Adipocyte (in vitro differentiated cells): ENCODE measurements around the gene B9D2.
A peak's percentile ranks its signal among the peaks of the same experiment; 100 is the strongest.

ENCODE experiments used
- DNase-seq: peaks from one replicate; pipeline ENCODE4 v3.0.0-alpha.2; 2015; ENCODE audit warnings: low read depth
- H3K27me3 ChIP-seq: replicated peaks from 2 replicates; pipeline ENCODE4 v1.7.0; 2013; ENCODE audit warnings: mild to moderate bottlenecking, low read length, moderate library complexity; ENCODE audit not compliant: control insufficient read depth, insufficient read depth
- H3K36me3 ChIP-seq: 2 replicates; pipeline ENCODE4 v1.7.0; 2013; ENCODE audit warnings: low read length, mild to moderate bottlenecking, moderate library complexity; ENCODE audit not compliant: control insufficient read depth, insufficient read depth, severe bottlenecking
- H3K4me1 ChIP-seq: 2 replicates; pipeline ENCODE4 v1.7.0; 2013; ENCODE audit warnings: mild to moderate bottlenecking, low read length, moderate library complexity; ENCODE audit not compliant: control insufficient read depth, insufficient read depth
- H3K4me3 ChIP-seq: 2 replicates; pipeline ENCODE4 v1.7.0; 2013; ENCODE audit warnings: mild to moderate bottlenecking, low read length, moderate library complexity
- H3K9ac ChIP-seq: 2 replicates; pipeline ENCODE4 v1.7.0; 2013; ENCODE audit warnings: mild to moderate bottlenecking, low read length, moderate library complexity
- H3K9me3 ChIP-seq: 2 replicates; pipeline ENCODE4 v1.7.0; 2013; ENCODE audit warnings: mild to moderate bottlenecking, low read length, moderate library complexity; ENCODE audit not compliant: control insufficient read depth

Gene B9D2

DNA sequence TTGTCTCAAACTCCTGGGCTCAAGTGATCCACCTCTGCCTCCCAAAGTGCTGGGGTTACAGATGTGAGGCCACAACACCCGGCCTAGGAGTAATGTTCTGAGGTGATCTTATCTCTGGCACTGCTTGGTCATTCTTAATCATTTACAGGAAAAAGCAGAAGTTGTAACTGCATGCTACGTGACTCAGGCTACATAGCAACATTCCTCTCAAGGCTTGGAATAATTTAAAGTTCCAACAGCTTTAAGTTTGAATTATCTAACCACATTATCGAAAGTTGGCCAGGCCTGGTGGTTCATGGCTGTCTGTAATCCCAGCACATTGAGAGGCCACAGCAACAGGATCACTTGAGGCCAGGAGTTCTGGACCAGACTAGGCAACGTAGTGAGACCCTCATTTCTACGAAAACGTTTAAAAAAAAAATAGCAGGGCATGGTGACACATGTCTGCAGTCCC, 3.9 kb upstream of the B9D2 start:
- Histone ChIP-seq H3K4me3 (no peak overlapping the region), H3K9me3 (no peaks in the 10 kb centered on the region), H3K27me3 (no peaks in the 10 kb centered on the region), H3K9ac (peak overlapping the region; percentile 63), H3K36me3 (no peaks in the 10 kb centered on the region), H3K4me1 (peaks cover 29% of the 10 kb centered on the region)
- peak; percentile 92 for DNase-seq

GRCh38 chr19:41366089-41366488, 2.1 kb upstream of the B9D2 start:
- Histone ChIP-seq H3K9ac (no peak overlapping the region), H3K4me1 (peaks cover 29% of the 10 kb centered on the region), H3K9me3 (no peaks in the 10 kb centered on the region), H3K36me3 (no peaks in the 10 kb centered on the region), H3K27me3 (no peaks in the 10 kb centered on the region), H3K4me3 (no peak overlapping the region)
- DNase-seq = no peak

DNA sequence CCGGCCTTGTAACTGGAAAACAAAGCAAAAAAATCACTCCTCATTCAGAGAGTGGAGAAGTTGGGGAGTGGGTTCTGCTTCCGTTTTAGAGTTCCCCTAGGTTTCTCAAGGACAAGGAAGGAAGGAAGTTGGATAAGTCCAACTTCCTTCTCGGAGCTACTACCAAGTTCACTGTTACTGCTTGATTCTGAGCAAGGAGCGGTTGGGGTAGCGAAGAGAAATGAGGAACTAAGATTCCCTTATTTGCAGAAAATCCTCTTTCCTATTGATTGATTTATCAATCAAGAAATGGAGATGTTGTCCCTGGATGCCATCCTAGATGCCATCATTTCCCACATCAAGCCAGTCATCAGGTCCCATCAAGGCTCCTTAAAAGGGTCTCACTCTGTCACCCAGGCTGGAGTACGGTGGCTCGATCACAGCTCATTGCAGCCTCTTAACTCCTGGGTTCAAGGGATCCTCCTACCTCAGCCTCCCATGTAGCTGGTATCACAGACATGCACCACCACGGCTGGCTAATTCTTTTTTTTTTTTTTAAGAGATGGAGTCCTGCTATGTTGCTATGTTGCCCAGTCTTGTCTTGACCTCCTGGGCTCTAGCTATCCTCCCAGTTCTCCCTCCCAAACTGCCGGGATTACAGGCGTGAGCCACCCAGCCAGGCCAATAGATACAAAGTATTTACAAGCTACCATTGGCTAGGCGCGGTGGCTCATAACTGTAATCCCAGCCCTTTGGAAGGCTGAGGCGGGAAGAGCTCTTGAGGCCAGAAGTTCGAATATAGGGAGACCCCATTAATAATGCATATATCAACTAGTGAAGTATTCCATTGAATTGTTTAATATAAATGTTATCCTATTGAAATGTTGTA, 809 bp upstream of the B9D2 start:
- DNase-seq = no peak
- no peaks in the 10 kb centered on the region for H3K9me3 ChIP-seq
- H3K9ac ChIP-seq = peak overlapping the region; percentile 93
- peak overlapping the region; percentile 97 for H3K4me3 ChIP-seq
- no peaks in the 10 kb centered on the region for H3K27me3 ChIP-seq
- peaks cover 27% of the 10 kb centered on the region for H3K4me1 ChIP-seq
- no peaks in the 10 kb centered on the region for H3K36me3 ChIP-seq

- Histone ChIP-seq H3K9me3 (no peaks in the 10 kb centered on the region), H3K27me3 (no peaks in the 10 kb centered on the region), H3K9ac (peak overlapping the region; percentile 93), H3K4me1 (peaks cover 26% of the 10 kb centered on the region), H3K4me3 (peak overlapping the region; percentile 97), H3K36me3 (no peaks in the 10 kb centered on the region)
- DNase-seq = no peak
Measured at GRCh38 chr19:41363371-41363752, 587 bp downstream of the B9D2 start.

DNA sequence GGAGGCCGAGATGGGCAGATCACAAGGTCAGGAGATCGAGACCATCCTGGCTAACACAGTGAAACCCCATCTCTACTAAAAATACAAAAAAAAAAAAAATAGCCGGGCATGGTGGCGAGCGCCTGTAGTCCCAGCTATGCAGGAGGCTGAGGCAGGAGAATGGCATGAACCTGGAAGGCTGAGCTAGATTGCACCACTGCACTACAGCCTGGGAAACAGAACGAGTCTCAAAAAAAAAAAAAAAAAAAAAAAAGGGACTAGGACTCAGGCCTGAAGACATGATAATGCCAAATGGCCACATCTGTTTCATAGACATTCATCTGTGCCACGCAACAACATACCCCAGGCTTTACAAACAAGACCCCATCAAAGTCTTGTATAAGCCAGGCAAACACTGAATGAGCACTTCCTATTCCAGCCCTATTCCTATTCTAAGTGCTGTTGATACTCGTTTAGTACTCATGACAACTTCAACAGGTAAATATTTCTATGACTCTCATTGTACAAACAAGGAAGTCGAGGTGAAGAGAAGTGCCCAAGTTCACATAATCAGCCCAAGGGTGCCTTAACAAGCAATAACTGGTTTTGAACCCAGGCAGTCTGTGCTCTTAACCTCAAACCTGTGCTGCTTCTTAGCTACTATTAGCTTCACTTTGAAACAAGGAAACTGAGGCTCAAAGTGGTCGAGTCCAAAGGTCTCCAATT, 1.7 kb downstream of the B9D2 start:
- no peaks in the 10 kb centered on the region for H3K9me3 ChIP-seq
- no peak overlapping the region for H3K4me3 ChIP-seq
- peaks cover 15% of the 10 kb centered on the region for H3K4me1 ChIP-seq
- no peak overlapping the region for H3K9ac ChIP-seq
- no peaks in the 10 kb centered on the region for H3K27me3 ChIP-seq
- no peaks in the 10 kb centered on the region for H3K36me3 ChIP-seq
- DNase-seq = no peak

DNA sequence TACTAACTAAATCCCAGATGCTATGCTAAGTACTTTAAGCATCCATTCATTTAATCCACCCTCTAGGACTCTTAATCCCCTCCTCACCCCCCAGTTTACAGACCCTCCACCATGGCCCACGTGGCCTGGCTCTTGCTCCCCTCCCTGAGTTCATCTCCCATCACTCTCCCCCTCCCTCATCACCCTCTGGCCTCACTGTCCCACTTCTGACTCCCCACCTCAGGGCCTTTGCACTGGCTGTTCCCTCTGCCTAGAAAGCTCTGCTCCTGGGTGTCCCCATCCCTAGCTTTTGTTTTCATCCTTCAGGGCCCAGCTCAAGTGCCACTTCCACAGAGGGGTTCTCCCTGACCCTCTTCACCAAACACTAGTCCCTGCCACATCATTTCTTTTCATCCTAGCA, 4.2 kb downstream of the B9D2 start:
- Histone ChIP-seq H3K9ac (no peak overlapping the region), H3K4me3 (no peak overlapping the region), H3K9me3 (no peaks in the 10 kb centered on the region), H3K27me3 (no peaks in the 10 kb centered on the region), H3K36me3 (no peaks in the 10 kb centered on the region), H3K4me1 (peaks cover 8% of the 10 kb centered on the region)
- DNase-seq = no peak

DNA sequence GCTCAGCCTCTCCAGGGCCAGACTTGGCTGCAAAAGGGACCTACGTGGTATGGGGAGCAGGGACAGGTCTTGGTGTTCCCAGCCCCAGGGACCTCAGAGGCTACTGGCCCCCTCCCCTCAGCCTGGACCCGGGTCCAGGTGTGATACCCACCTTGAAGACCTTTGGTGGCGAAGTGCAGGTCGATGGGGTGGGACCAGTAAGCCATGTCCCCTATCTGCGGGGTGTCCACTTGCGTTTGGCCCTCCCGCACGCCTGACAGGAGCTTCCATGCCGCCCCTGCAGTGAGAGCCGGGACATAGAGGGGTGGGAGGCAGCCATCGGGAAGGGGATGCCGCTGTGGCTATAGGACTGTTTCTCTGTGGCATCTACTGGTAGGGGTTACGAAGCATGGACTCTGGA, 6.2 kb downstream of the B9D2 start:
- Histone ChIP-seq H3K9ac (no peak overlapping the region), H3K4me3 (no peak overlapping the region), H3K27me3 (no peaks in the 10 kb centered on the region), H3K36me3 (no peaks in the 10 kb centered on the region), H3K4me1 (no peaks in the 10 kb centered on the region), H3K9me3 (no peaks in the 10 kb centered on the region)
- no peak for DNase-seq

DNA sequence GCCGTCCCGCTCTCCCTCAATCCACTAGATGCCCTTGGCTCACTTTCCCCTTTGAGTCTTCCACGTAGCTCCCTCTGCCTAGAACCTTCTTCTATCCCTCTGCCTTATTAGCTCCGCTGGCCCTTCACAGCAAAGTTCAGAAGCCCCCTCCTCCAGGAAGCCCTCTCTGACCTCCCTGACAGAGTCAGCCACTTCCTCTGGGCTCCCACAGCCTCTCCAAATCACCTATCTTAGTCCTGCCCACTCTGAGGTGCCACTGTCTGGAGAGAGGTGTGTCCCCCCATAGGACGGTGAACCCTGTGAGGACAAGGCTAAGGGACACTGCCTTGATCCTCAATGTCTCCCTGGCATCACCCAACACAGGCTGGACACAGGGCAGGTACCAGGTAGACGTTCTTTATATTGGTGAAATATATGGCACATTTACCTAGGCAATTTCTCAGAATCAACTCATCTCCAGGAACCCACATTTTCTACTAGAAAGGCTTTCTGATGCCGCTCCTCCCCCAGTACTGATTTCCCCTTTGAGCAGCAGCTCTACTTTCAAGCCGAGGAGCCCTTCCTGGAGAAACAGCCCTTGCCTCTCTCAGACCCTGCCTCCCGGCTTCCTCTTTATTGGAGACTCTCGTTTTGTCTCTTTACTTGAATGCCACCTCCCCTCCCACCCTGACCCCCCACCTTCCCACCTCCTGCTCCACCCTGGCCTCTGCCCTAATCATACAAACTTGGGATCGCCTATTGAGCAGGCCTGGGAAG, 6.8 kb downstream of the B9D2 start:
- Histone ChIP-seq H3K4me3 (no peak overlapping the region), H3K9ac (no peak overlapping the region), H3K4me1 (no peaks in the 10 kb centered on the region), H3K36me3 (no peaks in the 10 kb centered on the region), H3K27me3 (no peaks in the 10 kb centered on the region), H3K9me3 (no peaks in the 10 kb centered on the region)
- no peak for DNase-seq

GRCh38 chr19:41355802-41356201, 8.1 kb downstream of the B9D2 start:
- H3K4me1 ChIP-seq = peaks cover 9% of the 10 kb centered on the region

DNA sequence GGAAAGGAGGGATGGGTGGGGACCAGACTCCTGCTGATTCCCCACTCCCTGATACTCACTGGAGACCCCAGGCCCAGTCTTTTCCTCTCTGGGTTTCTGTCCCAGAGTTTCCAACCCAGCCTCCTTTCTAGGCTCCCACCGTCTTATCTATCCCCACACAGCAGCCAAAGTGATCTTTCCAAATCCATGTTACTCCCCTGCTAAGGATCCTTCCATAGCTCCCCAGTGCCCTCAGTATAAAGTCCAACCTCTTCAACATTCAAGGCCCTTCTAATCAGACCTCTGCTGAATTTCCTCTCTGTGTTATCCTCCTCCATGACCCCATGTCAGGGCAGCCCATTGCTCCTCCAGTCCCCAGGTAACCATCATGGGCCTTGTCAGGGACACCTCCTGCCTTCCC, 8.9 kb downstream of the B9D2 start:
- no peak for DNase-seq
- no peak overlapping the region for H3K4me3 ChIP-seq
- H3K36me3 ChIP-seq = no peaks in the 10 kb centered on the region
- peaks cover 14% of the 10 kb centered on the region for H3K4me1 ChIP-seq
- H3K9ac ChIP-seq = no peak overlapping the region
- no peaks in the 10 kb centered on the region for H3K27me3 ChIP-seq
- no peaks in the 10 kb centered on the region for H3K9me3 ChIP-seq

More at GRCh38 chr19:41355802-41356201, 8.1 kb downstream of the B9D2 start:
- Histone ChIP-seq H3K9me3 (no peaks in the 10 kb centered on the region), H3K36me3 (no peaks in the 10 kb centered on the region), H3K9ac (no peak overlapping the region), H3K27me3 (no peaks in the 10 kb centered on the region), H3K4me3 (no peak overlapping the region)
- DNase-seq = no peak

DNA sequence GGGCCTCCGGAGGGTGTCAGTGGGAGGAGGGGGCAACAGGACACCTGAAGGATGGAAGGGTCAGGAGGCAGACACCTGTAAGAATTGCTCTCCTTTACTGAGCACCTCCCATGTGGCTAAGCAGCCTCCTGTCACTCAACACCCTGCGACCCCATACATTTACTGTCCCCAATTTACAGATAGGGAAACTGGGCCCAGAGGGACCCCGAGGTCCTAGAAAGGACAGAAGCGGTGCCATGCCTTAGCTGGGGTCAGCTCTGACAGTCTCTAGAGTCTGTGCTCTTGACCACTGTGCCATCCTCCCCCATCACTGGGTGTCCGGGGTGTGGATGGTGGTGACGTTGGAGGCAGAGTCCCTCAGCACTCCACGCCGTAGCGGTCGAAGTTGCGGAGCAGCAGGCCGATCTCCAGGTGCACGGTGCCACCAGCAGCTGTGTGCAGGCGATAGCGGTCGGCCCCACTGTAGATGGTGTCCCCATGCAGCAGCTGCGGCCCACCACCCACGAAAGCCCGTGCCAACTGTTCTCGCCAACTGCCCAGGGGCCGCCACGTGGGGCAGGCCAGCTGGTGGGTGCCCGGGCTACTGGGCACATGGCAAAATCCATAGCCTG, 9.5 kb downstream of the B9D2 start:
- peaks cover 14% of the 10 kb centered on the region for H3K4me1 ChIP-seq
- H3K9me3 ChIP-seq = no peaks in the 10 kb centered on the region
- H3K4me3 ChIP-seq = peak overlapping the region; percentile 72
- H3K9ac ChIP-seq = peak overlapping the region; percentile 67
- DNase-seq = no peak
- H3K27me3 ChIP-seq = no peaks in the 10 kb centered on the region
- no peaks in the 10 kb centered on the region for H3K36me3 ChIP-seq
